Hematopoietic multipotent progenitor cell treated with erythropoietin and hydrocortisone succinate and interleukin-3 and kit ligand, for 4 days (in vitro differentiated cells): ENCODE measurements around the gene AASDHPPT.
A peak's percentile ranks its signal among the peaks of the same experiment; 100 is the strongest.

Experiments used
- DNase-seq: peaks from one replicate; pipeline ENCODE4 v3.0.0-alpha.2; 2015

The AASDHPPT gene

DNA sequence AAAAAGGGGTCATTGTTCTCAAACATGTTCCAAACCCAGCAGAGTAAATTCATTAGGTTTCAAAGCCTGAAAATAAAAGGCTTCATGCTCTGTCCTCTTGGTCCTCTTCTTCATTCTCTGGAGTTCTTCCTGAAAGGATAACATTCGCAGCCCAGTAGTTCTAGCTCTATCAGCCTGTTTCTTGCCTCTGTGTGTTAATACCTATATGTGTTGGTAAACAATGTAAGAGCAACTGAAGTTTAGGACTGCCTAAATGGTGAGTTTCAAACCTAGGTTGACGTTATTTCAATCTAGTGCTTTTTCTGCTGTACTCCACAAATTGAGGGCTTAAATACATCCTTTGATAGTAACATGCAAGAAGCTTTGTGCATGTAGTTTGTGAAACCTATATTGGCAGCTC, 9.4 kb downstream of the AASDHPPT start:
- no peak for DNase-seq

DNA sequence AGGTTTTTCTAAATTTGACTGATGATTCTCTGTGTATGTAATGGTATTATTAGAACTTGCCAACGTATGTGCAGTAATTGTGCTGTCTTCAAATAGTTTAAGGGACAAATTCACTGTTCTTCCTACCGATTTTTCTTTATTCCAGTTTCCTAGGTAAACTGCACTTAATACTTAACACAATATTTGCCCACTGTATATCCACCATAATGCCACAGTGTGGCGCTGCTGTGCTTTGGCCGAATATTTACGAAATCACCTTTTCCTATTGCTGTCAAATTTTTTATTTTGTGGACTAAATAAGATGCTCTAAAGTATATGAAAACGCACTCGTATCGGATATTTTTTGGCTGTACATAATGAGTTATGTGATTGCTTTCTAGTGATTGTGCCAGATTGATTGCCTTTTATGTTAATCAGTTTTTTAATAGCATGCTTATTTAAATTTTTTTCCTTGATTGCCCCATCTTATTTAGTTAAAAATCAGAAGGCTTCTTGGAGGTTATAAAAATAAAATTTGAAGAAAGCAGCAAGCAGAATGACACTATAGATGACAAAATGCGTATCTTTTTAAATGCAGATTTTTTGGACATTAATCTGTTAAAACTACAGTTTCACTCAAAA, 10.5 kb downstream of the AASDHPPT start:
- DNase-seq = peak; percentile 77

DNA sequence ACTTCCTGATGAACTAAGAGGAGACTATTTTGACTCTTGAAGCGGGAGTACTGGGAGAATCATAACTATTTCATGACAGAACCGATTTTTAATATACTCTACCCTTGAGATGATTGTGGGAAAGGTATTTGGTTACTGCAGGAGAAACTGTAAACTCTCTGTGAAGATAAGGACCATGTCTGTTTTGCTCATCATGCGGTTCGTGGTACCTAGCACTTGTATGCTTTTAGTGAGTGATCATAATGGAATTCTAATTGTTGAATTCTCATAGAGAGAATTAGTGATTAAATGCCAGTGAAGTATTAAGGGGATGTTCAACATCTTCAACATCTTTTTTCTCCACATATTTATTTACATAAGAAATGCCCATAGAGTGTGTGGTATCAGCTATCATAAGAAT, 11.4 kb downstream of the AASDHPPT start:
- DNase-seq = no peak

DNA sequence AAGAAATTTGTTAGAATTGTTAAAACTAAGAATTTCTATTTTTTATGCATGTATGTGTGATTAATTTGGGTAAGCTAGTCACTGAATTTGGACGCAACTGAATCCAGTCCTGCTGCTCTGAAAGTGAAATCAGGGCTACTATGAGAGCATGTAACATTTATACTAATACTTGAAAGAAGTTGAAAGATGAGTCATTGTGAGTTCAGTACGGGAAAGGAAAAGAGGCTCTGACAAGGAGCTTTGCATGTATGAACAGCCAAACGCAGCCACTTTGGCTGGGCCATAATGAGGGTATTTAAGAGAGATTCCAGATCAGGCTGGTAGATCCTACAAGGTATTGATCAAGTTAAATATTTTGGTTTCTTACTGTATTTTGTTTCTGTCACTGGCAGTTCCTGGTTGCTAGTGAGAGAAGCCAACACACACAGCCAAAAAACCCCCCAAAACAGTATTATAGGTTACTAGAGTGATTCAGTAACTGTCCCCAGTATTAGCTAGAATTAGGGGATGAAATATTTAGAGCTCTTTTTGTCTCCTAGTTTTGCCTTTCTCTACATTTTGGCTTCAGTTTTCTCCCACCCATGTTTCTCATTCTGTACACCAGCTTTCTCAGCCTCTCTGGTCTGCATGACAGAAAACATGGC, 14.1 kb downstream of the AASDHPPT start:
- DNase-seq = no peak

DNA sequence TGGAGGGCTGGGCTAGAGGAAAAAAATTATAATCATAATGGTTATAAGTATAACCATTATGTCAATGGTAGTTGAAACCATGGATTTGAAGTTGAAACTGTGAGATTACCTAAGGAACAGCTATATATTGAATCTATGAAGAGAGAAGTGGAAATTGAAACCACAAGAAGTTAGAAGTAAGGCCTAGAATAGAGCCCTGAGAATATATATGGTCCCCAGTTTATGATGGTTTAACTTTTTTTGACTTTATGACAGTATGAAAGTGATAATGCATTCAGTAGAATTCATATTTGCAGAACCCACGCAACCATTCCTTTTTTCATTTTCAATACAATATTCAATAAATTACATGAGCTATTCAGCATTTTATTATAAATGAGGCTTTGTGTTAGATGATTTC, 15.0 kb downstream of the AASDHPPT start:
- no peak for DNase-seq

DNA sequence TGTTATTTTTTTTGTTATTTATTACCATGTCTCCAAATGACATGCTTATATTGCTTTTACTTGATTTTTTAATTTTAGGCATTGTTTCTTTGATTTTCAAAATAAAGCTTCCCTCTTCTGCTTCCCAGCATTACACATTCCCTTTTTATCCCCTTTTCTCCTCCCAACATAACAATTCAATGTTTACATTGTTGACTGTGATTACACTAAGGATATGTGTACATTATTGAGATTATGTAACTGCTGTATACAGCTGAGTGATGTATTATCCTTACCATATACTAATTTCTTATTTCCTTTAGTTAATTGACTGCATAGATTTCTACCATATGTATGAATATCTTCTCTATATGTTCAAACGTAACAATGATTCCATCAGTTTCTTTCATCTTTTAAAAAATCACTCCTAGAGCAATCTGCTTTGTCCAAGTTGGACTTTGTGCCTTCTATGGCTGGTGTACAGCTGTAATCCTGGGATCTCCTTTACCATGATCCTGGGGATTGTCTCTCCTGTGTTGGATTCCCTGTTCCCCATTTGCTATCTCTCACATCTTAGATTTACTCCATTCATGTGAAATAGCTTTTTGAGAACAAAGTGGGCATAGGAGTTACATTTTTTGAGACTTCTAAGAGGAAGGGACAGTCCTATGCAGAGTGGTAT, 21.6 kb downstream of the AASDHPPT start:
- DNase-seq = no peak

DNA sequence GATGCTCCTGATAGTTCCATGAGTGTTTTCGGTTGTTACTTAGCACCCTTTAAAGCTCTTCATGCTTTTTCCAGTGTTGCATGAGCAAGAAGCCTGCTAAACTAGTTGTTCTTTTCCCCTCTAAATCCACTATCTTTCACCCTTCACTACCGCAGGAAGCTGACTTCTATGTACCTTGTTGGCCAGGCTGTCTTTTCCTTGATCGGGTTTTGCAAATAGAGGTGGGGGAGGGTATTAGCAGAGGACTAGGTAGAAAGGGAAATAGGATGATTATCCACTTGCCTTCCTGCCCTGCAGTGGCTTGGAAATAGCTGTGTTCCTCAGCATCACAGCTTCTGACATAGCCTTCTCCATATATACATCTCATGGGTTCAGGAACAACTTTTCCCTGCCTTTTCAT, 23.9 kb downstream of the AASDHPPT start:
- no peak for DNase-seq

DNA sequence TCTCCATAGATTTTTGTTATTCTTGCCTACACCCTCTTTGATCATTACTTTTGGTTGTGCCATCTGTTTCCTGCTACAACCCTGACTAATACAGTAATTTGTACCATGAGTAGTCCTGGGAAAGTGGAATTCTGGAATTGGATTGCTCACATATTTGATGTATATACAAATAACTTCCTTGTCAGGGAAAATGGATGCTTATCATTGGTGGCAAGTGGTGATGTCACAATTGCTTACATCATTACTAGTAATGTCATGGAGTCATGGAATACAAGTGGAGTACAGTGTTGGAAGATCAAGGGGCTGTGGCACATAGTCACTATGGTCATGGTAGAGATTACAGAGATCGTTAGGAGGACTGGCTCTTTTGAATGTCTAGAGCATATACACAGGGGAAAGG, 24.4 kb downstream of the AASDHPPT start:
- DNase-seq = no peak

DNA sequence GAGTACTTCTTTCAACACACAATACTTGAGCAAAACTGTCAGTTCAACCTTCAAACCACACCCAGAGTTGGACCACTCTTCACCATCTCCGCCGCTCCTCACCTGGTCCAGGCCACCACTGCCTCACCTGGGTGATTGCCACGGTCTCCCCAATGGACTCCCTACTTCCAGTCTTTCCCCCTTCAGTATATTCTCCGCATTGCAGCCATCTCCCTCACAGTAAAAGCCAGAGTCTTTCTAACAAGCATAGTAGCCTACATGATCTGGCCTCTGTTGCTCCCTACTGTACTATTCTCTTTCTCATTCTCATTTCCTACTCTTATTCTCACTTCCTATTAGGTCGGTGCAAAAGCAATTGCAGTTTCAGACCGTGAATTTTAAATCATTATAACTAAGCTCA, 28.5 kb downstream of the AASDHPPT start:
- DNase-seq = no peak

DNA sequence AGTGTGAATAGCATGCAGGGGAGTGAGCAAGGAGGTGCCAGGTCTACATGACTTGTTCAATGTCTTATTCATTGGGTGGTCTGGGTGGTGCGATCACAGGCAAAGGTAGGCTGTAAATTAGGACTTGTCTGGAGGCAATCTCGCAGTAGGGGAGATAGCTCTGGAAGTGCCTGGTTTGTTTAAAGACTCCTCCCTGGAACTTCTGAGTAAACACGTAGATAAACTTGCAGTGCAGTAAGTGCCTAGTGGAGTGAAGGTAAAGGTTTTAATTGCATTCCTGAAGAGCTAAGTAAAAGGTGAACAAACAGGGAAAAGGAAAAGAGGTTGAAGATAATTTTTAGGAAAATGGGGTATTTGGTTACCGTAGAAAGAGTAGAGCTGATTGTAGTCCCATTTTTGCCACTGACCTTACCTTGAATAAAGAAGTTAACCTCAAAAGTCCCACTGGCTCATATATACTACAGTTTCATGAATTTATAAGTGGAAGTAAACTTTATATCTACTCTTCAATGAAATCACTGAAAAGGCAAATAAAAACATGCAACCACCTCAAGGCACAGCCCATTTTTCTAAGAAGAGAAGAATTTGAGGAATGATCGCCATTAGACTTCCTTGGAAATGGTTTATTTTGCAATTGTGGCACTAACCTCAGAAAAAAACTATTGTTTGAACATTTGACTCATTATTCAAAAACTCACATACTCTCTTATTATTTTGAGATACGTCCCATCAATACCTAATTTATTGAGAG, 44.3 kb downstream of the AASDHPPT start:
- no peak for DNase-seq

DNA sequence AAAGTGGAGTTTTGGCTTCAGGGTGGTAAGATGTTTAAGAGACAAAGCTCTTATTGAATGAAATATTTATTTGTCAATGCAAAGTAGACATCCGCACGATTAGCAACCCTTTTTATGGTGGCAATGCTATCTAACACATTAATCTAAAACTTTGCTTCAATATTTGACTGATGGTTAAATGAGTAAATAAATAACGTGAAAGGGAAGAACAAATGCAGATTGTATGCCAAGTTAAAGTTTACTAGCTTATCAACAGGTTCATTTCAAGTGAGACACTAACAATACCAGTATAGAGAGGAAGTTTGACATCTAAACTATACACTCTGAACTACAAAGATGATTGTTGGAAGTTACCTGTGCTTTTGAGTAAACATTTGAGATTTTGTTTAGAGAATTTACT, 50.1 kb downstream of the AASDHPPT start:
- no peak for DNase-seq

DNA sequence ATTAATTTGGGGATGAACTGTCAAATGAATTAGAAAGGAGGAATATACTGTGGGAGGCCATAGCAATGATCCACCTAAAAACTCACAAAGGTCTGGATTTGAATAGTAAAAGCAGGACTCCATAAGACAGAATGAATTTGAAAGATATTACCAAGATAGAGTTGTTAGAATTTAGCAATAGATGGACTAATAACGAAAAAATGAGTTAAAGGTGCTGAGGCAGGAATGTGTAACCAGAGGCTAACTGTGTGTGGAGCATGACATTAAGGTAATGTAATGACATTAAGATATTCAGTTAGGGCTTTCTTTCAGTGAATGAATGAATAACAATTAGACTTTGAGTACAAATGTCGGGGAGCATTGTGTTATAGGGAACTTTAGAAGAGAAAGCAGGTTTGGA, 51.3 kb downstream of the AASDHPPT start:
- DNase-seq = no peak

DNA sequence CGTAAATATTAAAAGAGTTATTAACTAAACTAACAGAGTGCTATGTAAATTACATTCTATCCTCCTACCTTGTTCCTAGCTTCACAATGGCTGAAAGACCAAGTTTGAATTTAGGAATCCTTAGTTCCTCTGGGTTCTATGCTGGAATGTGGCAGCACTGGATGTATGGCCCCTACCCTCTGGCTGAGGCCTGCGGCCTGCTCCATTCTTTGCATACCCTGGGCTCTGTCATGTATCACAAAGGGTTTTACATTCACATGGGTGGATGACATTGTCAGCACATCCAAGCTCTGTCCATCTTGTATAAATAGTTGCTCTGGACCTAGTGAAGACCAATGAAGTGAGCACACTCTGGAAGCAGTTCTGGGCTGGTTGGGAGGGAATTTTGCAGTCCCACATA, 54.5 kb downstream of the AASDHPPT start:
- no peak for DNase-seq

DNA sequence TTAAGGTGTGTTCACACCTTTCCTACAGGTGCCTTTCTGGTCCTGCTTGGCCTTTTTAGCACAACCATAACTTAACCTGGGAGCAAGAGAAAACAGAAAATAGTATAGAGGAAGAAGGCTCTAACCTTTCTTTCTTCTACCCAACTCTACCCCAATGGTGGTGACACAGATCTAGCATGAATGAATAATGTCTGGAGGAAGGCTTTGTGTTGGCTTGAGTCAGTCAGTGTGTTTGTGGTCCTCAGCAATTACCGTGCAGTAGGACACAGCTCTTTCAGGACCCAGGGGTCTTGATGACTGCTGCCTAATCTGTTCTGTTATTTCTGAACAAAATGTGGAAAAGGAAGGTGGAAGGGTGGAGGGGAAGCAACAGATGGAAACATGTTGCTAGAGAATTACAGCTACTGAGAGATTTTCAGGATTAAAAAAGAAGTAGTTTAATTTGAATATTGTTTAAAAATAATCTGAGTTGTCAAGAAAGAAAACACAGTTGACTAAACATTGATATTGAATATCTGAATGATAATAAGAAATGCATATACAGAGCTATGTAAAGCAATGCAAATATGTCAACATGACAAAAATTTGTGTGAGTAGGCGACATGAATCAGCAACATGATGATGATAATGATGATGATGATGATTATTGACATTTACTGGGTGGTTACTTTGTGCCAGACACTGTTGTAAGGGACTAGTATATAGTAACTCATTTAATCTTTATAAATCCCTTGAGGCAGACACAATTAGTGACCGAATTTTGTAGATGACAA, 55.3 kb downstream of the AASDHPPT start:
- no peak for DNase-seq

DNA sequence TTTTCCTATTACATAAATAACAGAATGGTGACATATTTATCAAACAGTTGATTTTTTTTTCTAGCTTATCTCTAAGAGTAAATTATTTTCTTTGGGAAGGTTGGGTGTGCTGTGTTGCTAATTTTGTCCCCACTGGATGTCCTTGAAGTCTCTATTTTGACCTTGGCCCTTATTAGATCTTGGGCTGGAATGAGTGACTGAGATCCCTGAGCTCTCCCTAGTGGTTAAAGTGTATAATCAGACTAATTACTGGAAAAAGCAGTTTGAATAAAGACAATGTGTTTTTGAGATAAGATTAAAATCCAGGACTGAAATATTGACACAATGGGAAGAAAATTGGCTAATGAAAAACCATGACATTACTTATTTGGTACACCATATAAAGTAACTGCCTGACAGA, 56.1 kb downstream of the AASDHPPT start:
- DNase-seq = peak; percentile 30

DNA sequence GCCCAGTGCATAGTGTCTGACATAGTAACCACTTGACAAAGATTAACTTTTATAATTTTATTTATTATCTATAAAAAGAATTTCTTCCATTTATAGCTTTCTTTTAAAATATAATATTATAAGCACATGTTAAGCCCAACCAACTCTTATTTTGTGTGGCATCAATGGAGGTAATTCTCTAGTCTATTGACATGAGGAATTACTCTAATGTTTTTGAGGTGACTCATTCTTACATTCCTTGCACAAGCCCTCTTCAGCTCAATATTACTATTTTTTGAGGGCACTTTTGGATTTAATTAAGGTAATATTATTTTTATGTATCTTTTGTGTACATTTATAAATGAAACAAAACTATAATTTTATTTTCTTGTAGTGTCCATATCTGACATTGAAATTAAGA, 59.6 kb downstream of the AASDHPPT start:
- DNase-seq = no peak

DNA sequence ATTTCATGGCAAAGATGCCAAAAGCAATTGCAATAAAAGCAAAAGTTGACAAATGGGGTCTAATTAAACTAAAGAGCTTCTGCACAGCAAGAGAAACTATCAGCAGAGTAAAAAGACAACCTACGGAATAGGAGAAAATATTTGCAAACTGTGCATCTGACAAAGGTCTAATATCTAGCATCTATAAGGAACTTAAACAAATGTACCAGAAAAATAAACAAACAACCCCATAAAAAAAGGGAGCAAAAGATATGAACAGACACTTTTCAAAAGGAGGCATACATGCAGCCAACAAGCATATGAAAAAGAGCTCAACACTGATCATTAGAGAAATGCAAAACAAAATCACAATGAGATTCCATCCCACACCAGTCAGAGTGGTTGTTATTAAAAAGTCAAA, 60.3 kb downstream of the AASDHPPT start:
- DNase-seq = no peak
